Urinary bladder (tissue), 4 donors: ENCODE results near the gene ERCC6L2. TPM values are rescaled to one million over a fixed set of nuclear protein-coding genes. Genes with fewer than 3 reads are reported as not detected.

Experiments used
- DNase-seq: peaks from one replicate; pipeline ENCODE4 v3.0.0-alpha.2; 2015; ENCODE audit errors: extremely low spot score
- H3K27ac ChIP-seq: one replicate; pipeline ENCODE4 v1.5.1; 2013; ENCODE audit warnings: low read depth, mild to moderate bottlenecking, moderate library complexity
- H3K36me3 ChIP-seq: one replicate; pipeline ENCODE4 v1.6.1; 2013; ENCODE audit warnings: mild to moderate bottlenecking, moderate library complexity; ENCODE audit not compliant: insufficient read depth
- H3K4me1 ChIP-seq: one replicate; pipeline ENCODE4 v1.6.1; 2013; ENCODE audit warnings: mild to moderate bottlenecking, moderate library complexity; ENCODE audit not compliant: insufficient read depth
- H3K4me3 ChIP-seq: one replicate; pipeline ENCODE4 v1.5.1; 2013; ENCODE audit warnings: low read depth, low read length
- WGBS: extraction: QIAGEN DNeasy Blood & Tissue Kit; methylation state at CpG from one replicate; pipeline ENCODE4 v1.1.7; 2013; 5-methylcytosine and 5-hydroxymethylcytosine counted together
- polyA plus RNA-seq: library from polyadenylated mRNA; stranded (reverse); fragments of 200-250 nt; gene quantifications from one replicate; pipeline ENCODE4 v1.2.3, GENCODE V29; 2013
- total RNA-seq: library from RNA; depleted of rRNA; stranded (reverse); fragments of >200 nt; gene quantifications from one replicate; pipeline ENCODE4 v1.2.3, GENCODE V29; 2014
- donor health status: healthy with polysubstance abuse.
- donor health status: healthy.

ERCC6L2 gene
- total and polyA plus RNA-seq, 2 donors, result 22.5 to 191 TPM

GRCh38 chr9:95981761-95982390 lies 106.4 kb downstream of the ERCC6L2 start:
- Histone ChIP-seq H3K4me3 (no peak overlapping the region), H3K27ac (no peak overlapping the region), H3K36me3 (no peaks in the 10 kb centered on the region), H3K4me1 (peaks cover 2% of the 10 kb centered on the region)
- 43% methylated on average over 5 of the region's 5 CpGs for WGBS
- no peak for DNase-seq

GRCh38 chr9:95985440-95986055 lies 110.1 kb downstream of the ERCC6L2 start:
- WGBS, result 73% methylated on average over 3 of the region's 3 CpGs
- Histone ChIP-seq H3K27ac (no peak overlapping the region), H3K4me1 (peaks cover 2% of the 10 kb centered on the region), H3K4me3 (no peak overlapping the region), H3K36me3 (no peaks in the 10 kb centered on the region)
- no peak for DNase-seq

GRCh38 chr9:95989297-95989696 lies 113.8 kb downstream of the ERCC6L2 start:
- H3K4me1 ChIP-seq, result no peaks in the 10 kb centered on the region
- 76% methylated on average over 1 of the region's 1 CpG for WGBS
- H3K4me3 ChIP-seq, result no peak overlapping the region
- H3K36me3 ChIP-seq, result no peaks in the 10 kb centered on the region
- no peak overlapping the region for H3K27ac ChIP-seq
- no peak for DNase-seq

- no peak for DNase-seq
- no peaks in the 10 kb centered on the region for H3K4me1 ChIP-seq
- WGBS, result 98% methylated on average over 1 of the region's 1 CpG
- no peaks in the 10 kb centered on the region for H3K36me3 ChIP-seq
- no peak overlapping the region for H3K27ac ChIP-seq
- H3K4me3 ChIP-seq, result no peak overlapping the region
Observed at GRCh38 chr9:95991326-95991725, 115.8 kb downstream of the ERCC6L2 start.

- DNase-seq, result no peak
Observed at GRCh38 chr9:95992536-95992935, 117.0 kb downstream of the ERCC6L2 start.

GRCh38 chr9:95993337-95993736 lies 117.8 kb downstream of the ERCC6L2 start:
- WGBS, result 97% methylated on average over 3 of the region's 3 CpGs
- no peaks in the 10 kb centered on the region for H3K36me3 ChIP-seq

More at GRCh38 chr9:95992536-95992935, 117.0 kb downstream of the ERCC6L2 start:
- no peak overlapping the region for H3K4me3 ChIP-seq
- 99% methylated on average over 2 of the region's 2 CpGs for WGBS
- no peaks in the 10 kb centered on the region for H3K4me1 ChIP-seq
- no peaks in the 10 kb centered on the region for H3K36me3 ChIP-seq
- no peak overlapping the region for H3K27ac ChIP-seq

GRCh38 chr9:95999390-95999789 lies 123.9 kb downstream of the ERCC6L2 start:
- DNase-seq, result no peak
- Histone ChIP-seq H3K4me3 (no peak overlapping the region), H3K36me3 (no peaks in the 10 kb centered on the region), H3K27ac (no peak overlapping the region), H3K4me1 (no peaks in the 10 kb centered on the region)
- WGBS, result 97% methylated on average over 3 of the region's 3 CpGs

More at GRCh38 chr9:95993337-95993736, 117.8 kb downstream of the ERCC6L2 start:
- Histone ChIP-seq H3K4me1 (no peaks in the 10 kb centered on the region), H3K27ac (no peak overlapping the region), H3K4me3 (no peak overlapping the region)
- no peak for DNase-seq

- Histone ChIP-seq H3K27ac (no peak overlapping the region), H3K4me3 (no peak overlapping the region), H3K4me1 (no peaks in the 10 kb centered on the region), H3K36me3 (no peaks in the 10 kb centered on the region)
- DNase-seq, result no peak
- WGBS, result 95% methylated on average over 2 of the region's 2 CpGs
Observed at GRCh38 chr9:96004379-96004778, 128.9 kb downstream of the ERCC6L2 start.

GRCh38 chr9:96006296-96006879 lies 130.9 kb downstream of the ERCC6L2 start:
- Histone ChIP-seq H3K4me1 (no peaks in the 10 kb centered on the region), H3K4me3 (no peak overlapping the region), H3K36me3 (no peaks in the 10 kb centered on the region), H3K27ac (no peak overlapping the region)
- WGBS, result 97% methylated on average over 9 of the region's 9 CpGs
- DNase-seq, result no peak

GRCh38 chr9:96006961-96007360 lies 131.5 kb downstream of the ERCC6L2 start:
- no peak for DNase-seq
- H3K4me1 ChIP-seq, result no peaks in the 10 kb centered on the region
- H3K4me3 ChIP-seq, result no peak overlapping the region
- H3K27ac ChIP-seq, result no peak overlapping the region
- H3K36me3 ChIP-seq, result no peaks in the 10 kb centered on the region

- H3K4me1 ChIP-seq, result no peaks in the 10 kb centered on the region
- H3K27ac ChIP-seq, result no peak overlapping the region
- no peak overlapping the region for H3K4me3 ChIP-seq
- no peaks in the 10 kb centered on the region for H3K36me3 ChIP-seq
- 73% methylated on average over 12 of the region's 12 CpGs for WGBS
- DNase-seq, result no peak
Observed at GRCh38 chr9:96008502-96009222, 133.2 kb downstream of the ERCC6L2 start.

GRCh38 chr9:96009223-96009602 lies 133.7 kb downstream of the ERCC6L2 start:
- Histone ChIP-seq H3K27ac (no peak overlapping the region), H3K36me3 (no peaks in the 10 kb centered on the region)

GRCh38 chr9:96009690-96010472 lies 134.4 kb downstream of the ERCC6L2 start:
- 40% methylated on average over 4 of the region's 4 CpGs for WGBS
- Histone ChIP-seq H3K4me3 (no peak overlapping the region), H3K27ac (peak overlapping the region; percentile 16), H3K36me3 (no peaks in the 10 kb centered on the region), H3K4me1 (no peaks in the 10 kb centered on the region)
- no peak for DNase-seq

More at GRCh38 chr9:96009223-96009602, 133.7 kb downstream of the ERCC6L2 start:
- H3K4me3 ChIP-seq, result no peak overlapping the region
- DNase-seq, result no peak
- 88% methylated on average over 2 of the region's 2 CpGs for WGBS
- H3K4me1 ChIP-seq, result no peaks in the 10 kb centered on the region
